ENCODE data around the gene SLC35B2. TPM values are rescaled to one million over a fixed set of nuclear protein-coding genes. Genes with fewer than 3 reads are reported as not detected.
A peak's percentile ranks its signal among the peaks of the same experiment; 100 is the strongest.

The SLC35B2 gene
- total and polyA plus RNA-seq, 9 of the 15 experiments (the other 6 are each of a cell fraction or from before 2014, with no cell fraction given) = 14.5 to 59.1 (median 47.1) TPM

DNA sequence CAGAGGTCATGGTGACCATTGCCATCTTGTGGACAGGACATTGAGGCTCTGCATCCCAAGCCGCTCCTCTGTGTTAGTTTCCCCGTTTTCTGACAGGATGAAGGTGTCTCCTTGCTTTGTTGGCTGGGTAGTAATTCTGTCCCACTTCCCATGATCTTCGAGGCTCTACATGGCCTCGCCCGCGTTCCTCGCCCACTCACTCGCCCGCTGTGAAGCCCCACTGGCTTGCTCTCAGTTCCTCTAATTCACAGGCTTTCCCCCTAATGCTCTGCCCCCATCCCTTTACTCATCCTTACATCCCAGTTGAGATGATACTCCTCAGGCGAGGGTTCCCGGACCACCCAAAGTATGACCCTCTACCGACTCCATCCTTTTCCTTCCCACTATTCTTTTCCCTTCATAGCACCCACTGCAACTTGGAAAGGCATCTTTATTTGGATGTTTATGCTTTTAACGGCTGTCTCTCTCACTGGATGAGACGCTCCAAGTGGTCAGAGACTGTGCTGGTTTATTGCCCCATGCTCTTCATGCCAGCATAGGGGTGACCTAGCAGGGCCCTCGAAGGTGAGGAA is 511 bp upstream of the SLC35B2 start (continued):
- TF ChIP-seq E2F3 (CRISPR knock-in tag; IDR thresholded peaks at IDR 0.05) (no peak), ZNF23 (CRISPR knock-in tag; IDR thresholded peaks at IDR 0.05) (no peak), TBP (optimal IDR thresholded peaks at IDR 0.05; ENCODE audit: low read depth, low read length) (no peak), CREB1 (IDR thresholded peaks at IDR 0.05) (no peak), CREB1 (CRISPR knock-in tag; IDR thresholded peaks at IDR 0.05) (no peak), NR2C2 (CRISPR knock-in tag; IDR thresholded peaks at IDR 0.05) (no peak), NR2C2 (tag; IDR thresholded peaks at IDR 0.05) (peak; percentile 87), MCM5 (IDR thresholded peaks at IDR 0.05; ENCODE audit: low read depth) (no peak), PURB (CRISPR knock-in tag; IDR thresholded peaks at IDR 0.05; ENCODE audit: low read depth) (no peak), RNF2 (IDR thresholded peaks at IDR 0.05) (no peak), JUN (IDR thresholded peaks at IDR 0.05; ENCODE audit: borderline replicate concordance, low read depth, low read length) (no peak; the same call in 1 of the 2 replicates), JUN (CRISPR knock-in tag; IDR thresholded peaks at IDR 0.05; ENCODE audit: borderline replicate concordance) (no peak)
- TF ChIP-seq, protein P1, sequence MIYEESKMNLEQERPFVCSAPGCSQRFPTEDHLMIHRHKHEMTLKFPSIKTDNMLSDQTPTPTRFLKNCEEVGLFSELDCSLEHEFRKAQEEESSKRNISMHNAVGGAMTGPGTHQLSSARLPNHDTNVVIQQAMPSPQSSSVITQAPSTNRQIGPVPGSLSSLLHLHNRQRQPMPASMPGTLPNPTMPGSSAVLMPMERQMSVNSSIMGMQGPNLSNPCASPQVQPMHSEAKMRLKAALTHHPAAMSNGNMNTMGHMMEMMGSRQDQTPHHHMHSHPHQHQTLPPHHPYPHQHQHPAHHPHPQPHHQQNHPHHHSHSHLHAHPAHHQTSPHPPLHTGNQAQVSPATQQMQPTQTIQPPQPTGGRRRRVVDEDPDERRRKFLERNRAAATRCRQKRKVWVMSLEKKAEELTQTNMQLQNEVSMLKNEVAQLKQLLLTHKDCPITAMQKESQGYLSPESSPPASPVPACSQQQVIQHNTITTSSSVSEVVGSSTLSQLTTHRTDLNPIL (CRISPR knock-in tag; IDR thresholded peaks at IDR 0.05) = 0 out of 2 replicates have a peak, but pooled peaks have one; percentile 62
- TF ChIP-seq, protein P2, sequence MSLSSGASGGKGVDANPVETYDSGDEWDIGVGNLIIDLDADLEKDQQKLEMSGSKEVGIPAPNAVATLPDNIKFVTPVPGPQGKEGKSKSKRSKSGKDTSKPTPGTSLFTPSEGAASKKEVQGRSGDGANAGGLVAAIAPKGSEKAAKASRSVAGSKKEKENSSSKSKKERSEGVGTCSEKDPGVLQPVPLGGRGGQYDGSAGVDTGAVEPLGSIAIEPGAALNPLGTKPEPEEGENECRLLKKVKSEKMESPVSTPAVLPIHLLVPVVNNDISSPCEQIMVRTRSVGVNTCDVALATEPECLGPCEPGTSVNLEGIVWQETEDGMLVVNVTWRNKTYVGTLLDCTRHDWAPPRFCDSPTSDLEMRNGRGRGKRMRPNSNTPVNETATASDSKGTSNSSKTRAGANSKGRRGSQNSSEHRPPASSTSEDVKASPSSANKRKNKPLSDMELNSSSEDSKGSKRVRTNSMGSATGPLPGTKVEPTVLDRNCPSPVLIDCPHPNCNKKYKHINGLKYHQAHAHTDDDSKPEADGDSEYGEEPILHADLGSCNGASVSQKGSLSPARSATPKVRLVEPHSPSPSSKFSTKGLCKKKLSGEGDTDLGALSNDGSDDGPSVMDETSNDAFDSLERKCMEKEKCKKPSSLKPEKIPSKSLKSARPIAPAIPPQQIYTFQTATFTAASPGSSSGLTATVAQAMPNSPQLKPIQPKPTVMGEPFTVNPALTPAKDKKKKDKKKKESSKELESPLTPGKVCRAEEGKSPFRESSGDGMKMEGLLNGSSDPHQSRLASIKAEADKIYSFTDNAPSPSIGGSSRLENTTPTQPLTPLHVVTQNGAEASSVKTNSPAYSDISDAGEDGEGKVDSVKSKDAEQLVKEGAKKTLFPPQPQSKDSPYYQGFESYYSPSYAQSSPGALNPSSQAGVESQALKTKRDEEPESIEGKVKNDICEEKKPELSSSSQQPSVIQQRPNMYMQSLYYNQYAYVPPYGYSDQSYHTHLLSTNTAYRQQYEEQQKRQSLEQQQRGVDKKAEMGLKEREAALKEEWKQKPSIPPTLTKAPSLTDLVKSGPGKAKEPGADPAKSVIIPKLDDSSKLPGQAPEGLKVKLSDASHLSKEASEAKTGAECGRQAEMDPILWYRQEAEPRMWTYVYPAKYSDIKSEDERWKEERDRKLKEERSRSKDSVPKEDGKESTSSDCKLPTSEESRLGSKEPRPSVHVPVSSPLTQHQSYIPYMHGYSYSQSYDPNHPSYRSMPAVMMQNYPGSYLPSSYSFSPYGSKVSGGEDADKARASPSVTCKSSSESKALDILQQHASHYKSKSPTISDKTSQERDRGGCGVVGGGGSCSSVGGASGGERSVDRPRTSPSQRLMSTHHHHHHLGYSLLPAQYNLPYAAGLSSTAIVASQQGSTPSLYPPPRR (CRISPR knock-in tag; IDR thresholded peaks at IDR 0.05; ENCODE audit: borderline replicate concordance) = no peak
- TF ChIP-seq, protein P3, sequence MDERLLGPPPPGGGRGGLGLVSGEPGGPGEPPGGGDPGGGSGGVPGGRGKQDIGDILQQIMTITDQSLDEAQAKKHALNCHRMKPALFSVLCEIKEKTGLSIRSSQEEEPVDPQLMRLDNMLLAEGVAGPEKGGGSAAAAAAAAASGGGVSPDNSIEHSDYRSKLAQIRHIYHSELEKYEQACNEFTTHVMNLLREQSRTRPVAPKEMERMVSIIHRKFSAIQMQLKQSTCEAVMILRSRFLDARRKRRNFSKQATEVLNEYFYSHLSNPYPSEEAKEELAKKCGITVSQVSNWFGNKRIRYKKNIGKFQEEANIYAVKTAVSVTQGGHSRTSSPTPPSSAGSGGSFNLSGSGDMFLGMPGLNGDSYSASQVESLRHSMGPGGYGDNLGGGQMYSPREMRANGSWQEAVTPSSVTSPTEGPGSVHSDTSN (CRISPR knock-in tag; IDR thresholded peaks at IDR 0.05; ENCODE audit: low read depth) = no peak
- TF ChIP-seq, protein P3 (tag; conservative IDR thresholded peaks at IDR 0.05; ENCODE audit: low read depth) = no peak
- TF ChIP-seq, protein P4, sequence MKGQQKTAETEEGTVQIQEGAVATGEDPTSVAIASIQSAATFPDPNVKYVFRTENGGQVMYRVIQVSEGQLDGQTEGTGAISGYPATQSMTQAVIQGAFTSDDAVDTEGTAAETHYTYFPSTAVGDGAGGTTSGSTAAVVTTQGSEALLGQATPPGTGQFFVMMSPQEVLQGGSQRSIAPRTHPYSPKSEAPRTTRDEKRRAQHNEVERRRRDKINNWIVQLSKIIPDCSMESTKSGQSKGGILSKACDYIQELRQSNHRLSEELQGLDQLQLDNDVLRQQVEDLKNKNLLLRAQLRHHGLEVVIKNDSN (CRISPR knock-in tag; IDR thresholded peaks at IDR 0.05) = no peak
- TF ChIP-seq, protein P5, sequence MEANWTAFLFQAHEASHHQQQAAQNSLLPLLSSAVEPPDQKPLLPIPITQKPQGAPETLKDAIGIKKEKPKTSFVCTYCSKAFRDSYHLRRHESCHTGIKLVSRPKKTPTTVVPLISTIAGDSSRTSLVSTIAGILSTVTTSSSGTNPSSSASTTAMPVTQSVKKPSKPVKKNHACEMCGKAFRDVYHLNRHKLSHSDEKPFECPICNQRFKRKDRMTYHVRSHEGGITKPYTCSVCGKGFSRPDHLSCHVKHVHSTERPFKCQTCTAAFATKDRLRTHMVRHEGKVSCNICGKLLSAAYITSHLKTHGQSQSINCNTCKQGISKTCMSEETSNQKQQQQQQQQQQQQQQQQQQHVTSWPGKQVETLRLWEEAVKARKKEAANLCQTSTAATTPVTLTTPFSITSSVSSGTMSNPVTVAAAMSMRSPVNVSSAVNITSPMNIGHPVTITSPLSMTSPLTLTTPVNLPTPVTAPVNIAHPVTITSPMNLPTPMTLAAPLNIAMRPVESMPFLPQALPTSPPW (CRISPR knock-in tag; IDR thresholded peaks at IDR 0.05) = no peak

Measured in K562 (cell line).